H1 (cell line): Measurements from ENCODE around the gene GLRX5. TPM values are rescaled to one million over a fixed set of nuclear protein-coding genes. Genes with fewer than 3 reads are reported as not detected.

ENCODE experiments used
- CTCF ChIA-PET: fragments of 300-600 bp; sonication (Branson Sonifier 250); formaldehyde crosslinking; loops from one replicate; lab custom pipeline; 2021; ENCODE audit not compliant: partially characterized antibody; lab: Charles Lee
- POLR2A ChIA-PET: fragments of 300-600 bp; sonication (Branson Sonifier 250); formaldehyde crosslinking; loops from one replicate; lab custom pipeline; 2021; ENCODE audit warnings: inconsistent platforms; ENCODE audit not compliant: partially characterized antibody; lab: Charles Lee
- DNase-seq, 2 experiments: peaks; one replicate each; pipeline versions ENCODE4 v3.0.0 to v3.0.0-alpha.2; 2010 to 2022; ENCODE audit warnings: low spot score in 2 of 2, low read depth in 1 of 2, mixed read lengths in 1 of 2
- FAIRE-seq: peaks from 2 replicates; lab custom pipeline; 2011; peaks lifted over from hg19 to GRCh38; lab: Jason Lieb, UNC
- H2AFZ ChIP-seq: 2 replicates; pipeline ENCODE4 v1.8.1; 2012; ENCODE audit warnings: low read length, inconsistent platforms
- H2AK5ac ChIP-seq: 2 replicates; pipeline ENCODE4 v1.6.1; 2013; ENCODE audit warnings: low read depth, low read length
- H2BK120ac ChIP-seq: replicated peaks from 2 replicates; pipeline ENCODE3; 2013; ENCODE audit warnings: low read depth, low read length, inconsistent platforms
- H2BK12ac ChIP-seq: 2 replicates; pipeline ENCODE4 v1.6.1; 2013; ENCODE audit warnings: low read depth, low read length
- H2BK15ac ChIP-seq: 2 replicates; pipeline ENCODE4 v1.6.1; 2013; ENCODE audit warnings: low read length
- H2BK20ac ChIP-seq: 2 replicates; pipeline ENCODE4 v1.6.1; 2013; ENCODE audit warnings: low read length
- H2BK5ac ChIP-seq: 2 replicates; pipeline ENCODE4 v1.6.1; 2013; ENCODE audit warnings: low read depth, low read length
- H3K14ac ChIP-seq: 2 replicates; pipeline ENCODE4 v1.6.1; 2013; ENCODE audit warnings: inconsistent platforms; ENCODE audit not compliant: insufficient read length
- H3K18ac ChIP-seq: 2 replicates; pipeline ENCODE4 v1.6.1; 2013; ENCODE audit warnings: low read length; ENCODE audit errors: extremely low read depth
- H3K23ac ChIP-seq: 2 replicates; pipeline ENCODE4 v1.6.1; 2013; ENCODE audit warnings: inconsistent platforms; ENCODE audit not compliant: insufficient read length
- H3K23me2 ChIP-seq: 2 replicates; pipeline ENCODE4 v1.6.1; 2013; ENCODE audit warnings: low read depth, low read length
- H3K27ac ChIP-seq: 2 replicates; pipeline ENCODE4 v1.6.1; 2011; ENCODE audit warnings: low read depth, low read length, inconsistent platforms
- H3K27me3 ChIP-seq, 4 experiments: replicated peaks in 1 of 4; 1 replicate in 1 of 4; 2 replicates in 3 of 4; pipeline versions ENCODE4 v1.6.1 to v1.8.1; 2011 to 2013; ENCODE audit warnings: low read length in 3 of 4, mild to moderate bottlenecking in 3 of 4, inconsistent platforms in 2 of 4, mixed read lengths in 2 of 4, moderate library complexity in 1 of 4; ENCODE audit not compliant: control insufficient read depth in 3 of 4, insufficient read depth in 3 of 4; ENCODE audit errors: extremely low read depth in 1 of 4
- H3K36me3 ChIP-seq, 4 experiments: 2 replicates each; pipeline versions ENCODE4 v1.6.1 to v1.8.1; 2011 to 2013; ENCODE audit warnings: mild to moderate bottlenecking in 4 of 4, low read length in 3 of 4, moderate library complexity in 2 of 4, control low read depth in 1 of 4, inconsistent platforms in 1 of 4; ENCODE audit not compliant: insufficient read depth in 4 of 4, control insufficient read depth in 2 of 4
- H3K4ac ChIP-seq: replicated peaks from 2 replicates; pipeline ENCODE3; 2013; ENCODE audit warnings: low read length, low read depth, mixed read lengths, inconsistent platforms; ENCODE audit not compliant: insufficient read length
- H3K4me1 ChIP-seq, 4 experiments: replicated peaks in 1 of 4; 1 replicate in 1 of 4; 2 replicates in 3 of 4; pipeline versions ENCODE4 v1.6.1 to v1.8.1; 2011 to 2013; ENCODE audit warnings: low read length in 3 of 4, inconsistent platforms in 2 of 4, mixed read lengths in 1 of 4; ENCODE audit not compliant: insufficient read depth in 4 of 4, control insufficient read depth in 3 of 4
- H3K4me2 ChIP-seq, 2 experiments: 2 replicates each; pipeline versions ENCODE4 v1.6.1 to v1.8.1; 2011 to 2013; ENCODE audit warnings: low read depth in 2 of 2, low read length in 2 of 2, control low read depth in 1 of 2, inconsistent platforms in 1 of 2, mild to moderate bottlenecking in 1 of 2; ENCODE audit not compliant: insufficient read depth in 1 of 2
- H3K4me3 ChIP-seq, 4 experiments: fragments of 200-600, 300-600 bp in 1 of 4; sonication (generic), shearing (Covaris generic), sonication (Bioruptor Twin) in 1 of 4; 2 replicates each; pipeline versions ENCODE4 v1.5.1 to v1.8.1; 2011 to 2016; ENCODE audit warnings: low read length in 4 of 4, low read depth in 3 of 4, control low read depth in 2 of 4, inconsistent platforms in 2 of 4, mild to moderate bottlenecking in 2 of 4, mixed read lengths in 1 of 4, moderate library complexity in 1 of 4; ENCODE audit not compliant: insufficient read depth in 2 of 4; ENCODE audit errors: extremely low read depth in 1 of 4
- H3K56ac ChIP-seq: replicated peaks from 2 replicates; pipeline ENCODE3; 2013; ENCODE audit warnings: low read depth, mild to moderate bottlenecking, mixed read lengths, low read length, inconsistent platforms; ENCODE audit not compliant: insufficient read length
- H3K79me1 ChIP-seq: 2 replicates; pipeline ENCODE4 v1.6.1; 2013; ENCODE audit warnings: low read depth, low read length, control low read depth
- H3K79me2 ChIP-seq, 2 experiments: 2 replicates each; pipeline versions ENCODE4 v1.6.1 to v1.8.1; 2012 to 2013; ENCODE audit warnings: low read length in 2 of 2, mild to moderate bottlenecking in 2 of 2, inconsistent platforms in 1 of 2; ENCODE audit not compliant: insufficient read depth in 2 of 2, control insufficient read depth in 1 of 2
- H3K9ac ChIP-seq, 4 experiments: replicated peaks in 1 of 4; 1 replicate in 1 of 4; 2 replicates in 3 of 4; pipeline versions ENCODE4 v1.6.1 to v1.8.1; 2011 to 2013; ENCODE audit warnings: low read depth in 3 of 4, low read length in 3 of 4, control low read depth in 2 of 4, mild to moderate bottlenecking in 2 of 4, moderate library complexity in 2 of 4, inconsistent platforms in 1 of 4; ENCODE audit errors: extremely low read depth in 1 of 4
- H3K9me3 ChIP-seq, 2 experiments: 2 replicates each; pipeline versions ENCODE4 v1.6.1 to v1.8.1; 2012 to 2013; ENCODE audit warnings: mild to moderate bottlenecking in 2 of 2, moderate library complexity in 2 of 2, control low read depth in 1 of 2, inconsistent platforms in 1 of 2, low read depth in 1 of 2, low read length in 1 of 2, mixed read lengths in 1 of 2; ENCODE audit not compliant: insufficient read depth in 2 of 2
- H4K20me1 ChIP-seq, 2 experiments: replicated peaks in 1 of 2; 2 replicates each; pipeline versions ENCODE3 to v1.8.1; 2011 to 2013; ENCODE audit warnings: inconsistent platforms in 2 of 2, low read length in 2 of 2, mild to moderate bottlenecking in 1 of 2; ENCODE audit not compliant: insufficient read depth in 2 of 2, control insufficient read depth in 1 of 2
- H4K5ac ChIP-seq: 2 replicates; pipeline ENCODE4 v1.6.1; 2013; ENCODE audit warnings: low read length, low read depth, mixed read lengths, inconsistent platforms; ENCODE audit not compliant: insufficient read length
- H4K8ac ChIP-seq: 2 replicates; pipeline ENCODE4 v1.8.0; 2013; ENCODE audit warnings: mild to moderate bottlenecking, moderate library complexity, low read length, inconsistent platforms; ENCODE audit not compliant: insufficient read depth; ENCODE audit errors: extremely low read depth
- H4K91ac ChIP-seq: replicated peaks from 2 replicates; pipeline ENCODE3; 2013; ENCODE audit warnings: low read length, mixed read lengths, inconsistent platforms; ENCODE audit not compliant: insufficient read length
- KDM4A ChIP-seq: IDR thresholded peaks from one replicate; pipeline ENCODE4 v1.7.1; 2012; ENCODE audit warnings: low read depth, mild to moderate bottlenecking, moderate library complexity, low read length, inconsistent platforms; ENCODE audit not compliant: severe bottlenecking
- MAX ChIP-seq: IDR thresholded peaks from 2 replicates; pipeline ENCODE4 v1.6.1; 2012; ENCODE audit warnings: inconsistent platforms
- SUZ12 ChIP-seq: fragments of 200-600 bp; sonication (generic); IDR thresholded peaks from 2 replicates; pipeline ENCODE4 v1.6.1; 2012; ENCODE audit warnings: mild to moderate bottlenecking, inconsistent platforms, low read length, moderate library complexity, mixed read lengths
- WGBS, 2 experiments: shearing (Covaris generic) in 1 of 2; methylation state at CpG; one replicate each; pipeline versions ENCODE4 v1.1.6 to v1.1.7; 2013 to 2015; ENCODE audit warnings: low lambda C conversion rate in 2 of 2, mixed read lengths in 2 of 2, inconsistent platforms in 1 of 2, low coverage in 1 of 2, missing lambda C conversion rate in 1 of 2; ENCODE audit not compliant: insufficient replicate concordance in 2 of 2, insufficient coverage in 1 of 2, insufficient read length in 1 of 2; ENCODE audit errors: extremely low coverage in 1 of 2, missing lambda C conversion rate in 1 of 2; 5-methylcytosine and 5-hydroxymethylcytosine counted together
- polyA plus RNA-seq, 7 experiments: library from polyadenylated mRNA; depleted of rRNA in 3 of 7; stranded (reverse) in 5 of 7; unstranded in 2 of 7; fragments of >200 nt in 5 of 7; fragments of 200-250 nt in 2 of 7; gene quantifications; 1 replicate in 5 of 7; 2 replicates in 1 of 7; 4 replicates in 1 of 7; pipeline versions ENCODE4 v1.2.1 to v1.2.3, GENCODE V29; 2011 to 2013; ENCODE audit warnings: missing spikeins in 2 of 7, mixed read lengths in 2 of 7
- total RNA-seq: library from RNA; stranded (reverse); fragmentation: NEBNext Ultra II Directional; extraction: Animal tissue kit (Norgen Biotek cat#: 25700); gene quantifications from 2 replicates; pipeline ENCODE4 v1.2.1, GENCODE V29; 2021

GLRX5 gene
- total and polyA plus RNA-seq, 2 of the 8 experiments (the other 6 are each of a cell fraction or from before 2014, with no cell fraction given): 70.1 to 88.8 TPM

GRCh38 chr14:95535226-95536021, 574 bp downstream of the GLRX5 start:
- Histone ChIP-seq H3K23ac (no peak overlapping the region), H4K8ac (peak overlapping the region; percentile 64), H4K91ac (no peak overlapping the region), H3K79me2 (peaks cover 28 to 89% of the 10 kb centered on the region in 2 experiments), H3K27me3 (no peaks in the 10 kb centered on the region), H2BK120ac (no peak overlapping the region), H3K4me2 (peak overlapping the region; percentile 96 to 98), H3K4me3 (peak overlapping the region; percentile 57 to 98 (median 90)), H3K56ac (peak overlapping the region; percentile 56), H3K4ac (no peak overlapping the region), H3K4me1 (peaks cover 2 to 19% (median 3%) of the 10 kb centered on the region in 4 experiments), H3K36me3 (peaks cover 0 to 12% (median 2%) of the 10 kb centered on the region in 4 experiments; a peak in 2 of 8 replicates), H3K9me3 (no peaks in the 10 kb centered on the region), H2BK12ac (no peak overlapping the region), H3K9ac (peak overlapping the region; percentile 56 to 91 (median 77)), H3K27ac (no peak overlapping the region), H3K23me2 (peaks cover 16% of the 10 kb centered on the region; the same call in 1 of the 2 replicates), H4K20me1 (peaks cover 39 to 48% of the 10 kb centered on the region in 2 experiments), H2BK15ac (no peak overlapping the region), H4K5ac (no peak overlapping the region), H2BK5ac (no peak overlapping the region; the same call in 1 of the 2 replicates), H3K79me1 (peaks cover 17% of the 10 kb centered on the region), H2BK20ac (no peak overlapping the region), H2AK5ac (no peak overlapping the region), H3K18ac (no peak overlapping the region), H3K14ac (peak overlapping the region; percentile 37), H2AFZ (no peak overlapping the region)
- 8% methylated on average over 37 of the region's 52 CpGs; no CpG with 5 or more reads in 1 of the 2 experiments for WGBS, 2 experiments
- ChIA-PET CTCF (interaction anchor here (1.3 to 1.9 kb wide), 4 partner anchors 8 to 93 kb away, joined by 3 to 10 read pairs (median 4); no protein-coding TSS in a partner anchor), POLR2A (interaction anchor here (0.6 to 2.5 kb wide), 7 partner anchors 9 to 843 kb away, joined by 3 to 6 read pairs (median 5); no protein-coding TSS in a partner anchor)
- FAIRE-seq (no peak), DNase-seq (no peak)
- TF ChIP-seq SUZ12 (no peak), KDM4A (peak; percentile 44), MAX (peak; percentile 45)
